CD14-positive monocyte (primary cell): ENCODE measurements around the gene HOXA13. TPM values are rescaled to one million over a fixed set of nuclear protein-coding genes. Genes with fewer than 3 reads are reported as not detected.

Experiments
- DNase-seq, 3 donors: peaks; one replicate each; pipeline ENCODE4 v3.0.0-alpha.2; 2011 to 2022
- H2AFZ ChIP-seq: 2 replicates; pipeline ENCODE4 v1.6.0; 2012; ENCODE audit warnings: mild to moderate bottlenecking, low read depth, low read length, inconsistent platforms; ENCODE audit not compliant: insufficient read depth, poor library complexity, severe bottlenecking
- H3K27ac ChIP-seq, 2 donors: 1 replicate in 1 of 2; 2 replicates in 1 of 2; pipeline ENCODE4 v1.5.1; 2012 to 2013; ENCODE audit warnings: low read length in 2 of 2, control low read depth in 1 of 2, inconsistent platforms in 1 of 2, low read depth in 1 of 2, mild to moderate bottlenecking in 1 of 2
- H3K27me3 ChIP-seq, 2 donors: one replicate each; pipeline versions ENCODE4 v1.6.0 to v1.6.1; 2011 to 2013; ENCODE audit warnings: low read length in 2 of 2; ENCODE audit not compliant: control insufficient read depth in 2 of 2, insufficient read depth in 2 of 2
- H3K36me3 ChIP-seq, 2 donors: replicated peaks in 1 of 2; 1 replicate in 1 of 2; 2 replicates in 1 of 2; pipeline versions ENCODE4 v1.5.1 to v1.6.1; 2012 to 2013; ENCODE audit warnings: low read length in 2 of 2, control low read depth in 1 of 2, inconsistent platforms in 1 of 2, mild to moderate bottlenecking in 1 of 2; ENCODE audit not compliant: insufficient read depth in 2 of 2, control insufficient read depth in 1 of 2
- H3K4me1 ChIP-seq, 2 donors: 1 replicate in 1 of 2; 2 replicates in 1 of 2; pipeline versions ENCODE4 v1.5.1 to v1.6.1; 2012 to 2013; ENCODE audit warnings: low read length in 2 of 2, control low read depth in 1 of 2, inconsistent platforms in 1 of 2, mild to moderate bottlenecking in 1 of 2, moderate library complexity in 1 of 2; ENCODE audit not compliant: insufficient read depth in 2 of 2, control insufficient read depth in 1 of 2
- H3K4me2 ChIP-seq: replicated peaks from 2 replicates; pipeline ENCODE3; 2012; ENCODE audit warnings: low read length, moderate library complexity, mild to moderate bottlenecking; ENCODE audit not compliant: poor library complexity, severe bottlenecking; ENCODE audit errors: extremely low read depth
- H3K4me3 ChIP-seq, 3 experiments: fragments of 200-600 bp in 1 of 3; sonication (generic) in 1 of 3; replicated peaks in 1 of 3; 1 replicate in 2 of 3; 2 replicates in 1 of 3; pipeline ENCODE4 v1.5.1; 2011 to 2013; ENCODE audit warnings: low read length in 3 of 3, mild to moderate bottlenecking in 3 of 3, control low read depth in 2 of 3, low read depth in 2 of 3, inconsistent platforms in 1 of 3, moderate library complexity in 1 of 3
- H3K79me2 ChIP-seq: 2 replicates; pipeline ENCODE4 v1.6.0; 2012; ENCODE audit warnings: mild to moderate bottlenecking, control low read depth, inconsistent platforms, low read length, moderate library complexity; ENCODE audit not compliant: insufficient read depth
- H3K9ac ChIP-seq: 2 replicates; pipeline ENCODE4 v1.6.0; 2017; ENCODE audit warnings: low read length, mild to moderate bottlenecking; ENCODE audit not compliant: insufficient read depth, poor library complexity, severe bottlenecking
- H3K9me3 ChIP-seq, 2 donors: replicated peaks in 1 of 2; 1 replicate in 1 of 2; 2 replicates in 1 of 2; pipeline versions ENCODE4 v1.5.1 to v1.6.1; 2012 to 2013; ENCODE audit warnings: low read length in 2 of 2, control low read depth in 1 of 2; ENCODE audit not compliant: control insufficient read depth in 1 of 2, insufficient read depth in 1 of 2
- H4K20me1 ChIP-seq: 2 replicates; pipeline ENCODE4 v1.6.0; 2012; ENCODE audit warnings: mild to moderate bottlenecking, low read length, control low read depth, moderate library complexity; ENCODE audit not compliant: insufficient read depth
- H3K27ac Mint-ChIP-seq, 7 donors: one replicate each; pipeline ENCODE4 v1.8.0; 2020; ENCODE audit warnings: mild to moderate bottlenecking in 7 of 7, mixed read lengths in 7 of 7, moderate library complexity in 6 of 7, inconsistent platforms in 2 of 7
- H3K27me3 Mint-ChIP-seq, 3 donors: one replicate each; pipeline ENCODE4 v1.8.0; 2021 to 2022; ENCODE audit warnings: low read depth in 3 of 3, mild to moderate bottlenecking in 3 of 3, mixed read lengths in 3 of 3, moderate library complexity in 3 of 3, inconsistent platforms in 1 of 3
- H3K36me3 Mint-ChIP-seq, 2 donors: one replicate each; pipeline ENCODE4 v1.8.0; 2020; ENCODE audit warnings: mixed read lengths in 2 of 2, inconsistent platforms in 1 of 2, mild to moderate bottlenecking in 1 of 2
- H3K4me1 Mint-ChIP-seq: one replicate; pipeline ENCODE4 v1.8.0; 2020; ENCODE audit warnings: mild to moderate bottlenecking, mixed read lengths
- H3K4me3 Mint-ChIP-seq, 2 donors: one replicate each; pipeline ENCODE4 v1.8.0; 2020; ENCODE audit warnings: mild to moderate bottlenecking in 2 of 2, mixed read lengths in 2 of 2, moderate library complexity in 1 of 2
- H3K9me3 Mint-ChIP-seq, 7 donors: one replicate each; pipeline ENCODE4 v1.8.0; 2020 to 2022; ENCODE audit warnings: mixed read lengths in 7 of 7, mild to moderate bottlenecking in 6 of 7, moderate library complexity in 6 of 7, inconsistent platforms in 2 of 7
- WGBS: methylation state at CpG from one replicate; pipeline ENCODE4 v1.1.5; 2013; ENCODE audit warnings: missing lambda C conversion rate; ENCODE audit not compliant: insufficient coverage; 5-methylcytosine and 5-hydroxymethylcytosine counted together
- intact Hi-C, 2 donors: fragments of 100-400 bp; cut with micrococcal nuclease; formaldehyde crosslinking; loops; one replicate each; pipeline versions ENCODE4 v1.15.0 to v1.15.1; 2023
- polyA plus RNA-seq, 3 donors: library from polyadenylated mRNA; depleted of rRNA in 1 of 3; unstranded in 2 of 3; stranded (reverse) in 1 of 3; fragments of 300-500 nt in 2 of 3; fragments of >200 nt in 1 of 3; fragmentation: Illumina TruSeq in 2 of 3; gene quantifications; 1 replicate in 2 of 3; 2 replicates in 1 of 3; pipeline ENCODE4 v1.2.3, GENCODE V29; 2012 to 2021
- TF ChIP-seq, protein P1 (sequence below): fragments of 200-600 bp; IDR thresholded peaks from one replicate; pipeline ENCODE4 v1.8.0; 2022; ENCODE audit warnings: antibody characterized with exemption, mild to moderate bottlenecking

The HOXA13 gene
- polyA plus RNA-seq, 3 donors, result not detected

DNA sequence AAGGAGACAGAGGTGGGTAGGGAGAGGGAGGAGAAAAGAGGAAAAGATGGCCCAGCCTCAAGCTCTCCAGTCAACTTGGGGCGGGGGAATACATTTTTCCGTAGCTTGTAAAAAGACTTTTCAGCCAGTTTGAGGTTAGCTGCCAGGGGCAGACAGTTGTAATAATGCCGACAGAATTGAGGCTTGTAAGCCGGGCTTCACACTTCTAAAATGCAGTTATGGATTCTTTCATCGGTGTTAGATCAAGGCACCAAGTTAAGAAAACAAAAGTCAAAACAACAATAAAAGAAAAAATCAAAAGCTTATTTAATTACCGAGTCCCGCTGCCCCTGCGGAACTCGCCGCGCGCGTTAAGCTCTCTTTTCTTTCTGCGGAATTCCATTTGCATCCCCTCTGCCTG lies 42.3 kb upstream of the HOXA13 start:
- H3K4me3 Mint-ChIP-seq, result peak overlapping the region; percentile 34 to 88
- intact Hi-C loops, result loop anchor here in 1 of 2 donors (5.0 kb wide), 1 partner anchor 40 kb away; the partner anchor contains the start of gene HOXA13
- H3K4me1 Mint-ChIP-seq, result peaks cover 31% of the 10 kb centered on the region

DNA sequence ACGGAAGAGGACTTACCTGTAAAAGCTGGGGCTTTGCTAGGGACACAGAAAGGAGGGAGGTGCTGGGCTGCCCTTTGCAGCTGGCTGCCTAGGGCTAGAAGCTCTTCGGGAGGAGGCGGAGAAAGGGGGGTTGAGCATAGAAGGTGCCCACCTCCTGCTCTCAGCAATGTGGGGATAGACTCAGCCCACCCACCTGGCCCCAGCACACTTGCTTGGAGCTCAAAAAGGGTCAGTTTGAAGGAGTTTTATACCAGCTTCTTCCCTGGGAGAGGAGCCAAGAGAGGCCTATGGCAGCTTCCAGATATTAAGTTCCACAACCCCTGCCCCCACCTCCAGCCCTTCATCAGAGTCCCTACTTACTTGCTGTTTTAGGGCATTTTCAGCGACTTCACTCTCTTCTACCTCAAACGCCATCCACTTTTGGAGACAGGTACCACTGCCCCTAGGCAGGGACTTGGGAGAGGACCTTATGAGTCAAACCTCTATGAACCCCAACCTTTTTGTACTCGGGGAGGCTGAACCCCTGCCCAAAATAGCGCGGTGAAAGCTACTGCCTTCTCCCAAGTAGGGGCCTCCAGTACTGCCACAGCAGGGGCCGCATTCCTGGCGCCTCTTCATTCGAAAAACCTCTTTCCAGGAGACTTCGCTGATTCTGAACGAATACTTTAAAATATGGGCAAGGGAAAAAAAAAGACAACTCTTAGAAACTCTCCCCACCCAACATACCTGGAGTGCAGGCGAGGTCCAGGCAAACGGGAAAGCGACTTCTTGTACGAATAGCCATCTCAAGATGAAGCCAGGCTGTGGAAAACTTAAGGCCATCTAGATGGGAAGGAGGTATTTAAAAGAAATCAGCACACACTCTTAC lies 41.5 kb upstream of the HOXA13 start:
- H3K36me3 ChIP-seq, result no peaks in the 10 kb centered on the region
- H3K27me3 ChIP-seq, result peaks cover 94 to 97% of the 10 kb centered on the region in 2 donors
- no peaks in the 10 kb centered on the region for H4K20me1 ChIP-seq
- H3K27ac ChIP-seq, result no peak overlapping the region
- no peak overlapping the region for H3K4me3 ChIP-seq
- H3K9me3 ChIP-seq, result peaks cover 3 to 73% of the 10 kb centered on the region in 2 donors
- Mint-ChIP-seq H3K27ac (no peak overlapping the region), H3K9me3 (peaks cover 0 to 28% (median 11%) of the 10 kb centered on the region in 7 donors), H3K4me3 (peak overlapping the region in 1 of 2 donors; percentile 88), H3K27me3 (peaks cover 95 to 98% (median 96%) of the 10 kb centered on the region in 3 donors), H3K36me3 (peaks cover 4 to 17% of the 10 kb centered on the region in 2 donors), H3K4me1 (peaks cover 31% of the 10 kb centered on the region)
- H3K4me1 ChIP-seq, result peaks cover 14 to 23% of the 10 kb centered on the region in 2 donors
- WGBS, result 11% methylated on average over 6 of the region's 17 CpGs
- no peak overlapping the region for H3K9ac ChIP-seq
- TF ChIP-seq, protein P1, sequence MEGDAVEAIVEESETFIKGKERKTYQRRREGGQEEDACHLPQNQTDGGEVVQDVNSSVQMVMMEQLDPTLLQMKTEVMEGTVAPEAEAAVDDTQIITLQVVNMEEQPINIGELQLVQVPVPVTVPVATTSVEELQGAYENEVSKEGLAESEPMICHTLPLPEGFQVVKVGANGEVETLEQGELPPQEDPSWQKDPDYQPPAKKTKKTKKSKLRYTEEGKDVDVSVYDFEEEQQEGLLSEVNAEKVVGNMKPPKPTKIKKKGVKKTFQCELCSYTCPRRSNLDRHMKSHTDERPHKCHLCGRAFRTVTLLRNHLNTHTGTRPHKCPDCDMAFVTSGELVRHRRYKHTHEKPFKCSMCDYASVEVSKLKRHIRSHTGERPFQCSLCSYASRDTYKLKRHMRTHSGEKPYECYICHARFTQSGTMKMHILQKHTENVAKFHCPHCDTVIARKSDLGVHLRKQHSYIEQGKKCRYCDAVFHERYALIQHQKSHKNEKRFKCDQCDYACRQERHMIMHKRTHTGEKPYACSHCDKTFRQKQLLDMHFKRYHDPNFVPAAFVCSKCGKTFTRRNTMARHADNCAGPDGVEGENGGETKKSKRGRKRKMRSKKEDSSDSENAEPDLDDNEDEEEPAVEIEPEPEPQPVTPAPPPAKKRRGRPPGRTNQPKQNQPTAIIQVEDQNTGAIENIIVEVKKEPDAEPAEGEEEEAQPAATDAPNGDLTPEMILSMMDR, result no peak
- H2AFZ ChIP-seq, result no peak overlapping the region
- no peak for DNase-seq
- no peaks in the 10 kb centered on the region for H3K79me2 ChIP-seq
- no peak overlapping the region for H3K4me2 ChIP-seq
- intact Hi-C loops, result loop anchor here in 1 of 2 donors (5.0 kb wide), 1 partner anchor 39 kb away; the partner anchor contains the start of gene HOXA13

More for the DNA sequence above, 42.3 kb upstream of the HOXA13 start:
- no peak overlapping the region for H3K27ac Mint-ChIP-seq
- 15% methylated on average over 13 of the region's 14 CpGs for WGBS
- Histone ChIP-seq H3K27me3 (peaks cover 93 to 97% of the 10 kb centered on the region in 2 donors), H3K79me2 (no peaks in the 10 kb centered on the region), H4K20me1 (no peaks in the 10 kb centered on the region), H3K4me2 (peak overlapping the region; percentile 8), H3K4me1 (peaks cover 14 to 24% of the 10 kb centered on the region in 2 donors), H3K9me3 (peaks cover 3 to 67% of the 10 kb centered on the region in 2 donors), H3K36me3 (no peaks in the 10 kb centered on the region), H3K4me3 (no peak overlapping the region), H3K9ac (no peak overlapping the region), H3K27ac (no peak overlapping the region), H2AFZ (no peak overlapping the region)
- peaks cover 0 to 28% (median 11%) of the 10 kb centered on the region in 7 donors for H3K9me3 Mint-ChIP-seq
- TF ChIP-seq, protein P1, result no peak
- H3K27me3 Mint-ChIP-seq, result peaks cover 95 to 98% (median 96%) of the 10 kb centered on the region in 3 donors
- H3K36me3 Mint-ChIP-seq, result peaks cover 3 to 13% of the 10 kb centered on the region in 2 donors
- no peak for DNase-seq
